ENCODE measurements around the gene PAM.

DNA sequence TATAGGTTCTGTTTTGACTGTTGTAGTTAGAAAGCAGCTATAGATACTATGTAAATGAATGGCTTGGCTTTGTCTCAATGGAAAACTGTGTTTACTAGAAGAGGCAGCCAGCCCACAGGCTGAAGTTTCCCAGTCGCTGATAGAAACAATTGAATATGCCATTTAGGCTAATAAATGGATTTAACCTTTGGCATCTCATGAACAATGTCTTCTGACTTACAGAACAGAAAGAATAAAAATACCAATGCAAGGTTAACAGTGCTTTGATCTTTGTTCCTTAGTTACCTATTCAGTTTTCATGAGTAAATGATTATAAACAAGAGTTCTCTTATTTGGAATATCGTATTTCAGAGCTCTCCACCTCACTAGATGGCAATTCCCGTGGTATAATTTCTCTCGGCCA, 120.6 kb downstream of the PAM start:
- TF ChIP-seq, protein P1, sequence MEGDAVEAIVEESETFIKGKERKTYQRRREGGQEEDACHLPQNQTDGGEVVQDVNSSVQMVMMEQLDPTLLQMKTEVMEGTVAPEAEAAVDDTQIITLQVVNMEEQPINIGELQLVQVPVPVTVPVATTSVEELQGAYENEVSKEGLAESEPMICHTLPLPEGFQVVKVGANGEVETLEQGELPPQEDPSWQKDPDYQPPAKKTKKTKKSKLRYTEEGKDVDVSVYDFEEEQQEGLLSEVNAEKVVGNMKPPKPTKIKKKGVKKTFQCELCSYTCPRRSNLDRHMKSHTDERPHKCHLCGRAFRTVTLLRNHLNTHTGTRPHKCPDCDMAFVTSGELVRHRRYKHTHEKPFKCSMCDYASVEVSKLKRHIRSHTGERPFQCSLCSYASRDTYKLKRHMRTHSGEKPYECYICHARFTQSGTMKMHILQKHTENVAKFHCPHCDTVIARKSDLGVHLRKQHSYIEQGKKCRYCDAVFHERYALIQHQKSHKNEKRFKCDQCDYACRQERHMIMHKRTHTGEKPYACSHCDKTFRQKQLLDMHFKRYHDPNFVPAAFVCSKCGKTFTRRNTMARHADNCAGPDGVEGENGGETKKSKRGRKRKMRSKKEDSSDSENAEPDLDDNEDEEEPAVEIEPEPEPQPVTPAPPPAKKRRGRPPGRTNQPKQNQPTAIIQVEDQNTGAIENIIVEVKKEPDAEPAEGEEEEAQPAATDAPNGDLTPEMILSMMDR (IDR thresholded peaks at IDR 0.05), result no peak
- no peak for TF ChIP-seq POLR2A (IDR thresholded peaks at IDR 0.05)
